DND-41 (cell line): Measurements from ENCODE around the gene FNDC3B.
A peak's percentile ranks its signal among the peaks of the same experiment; 100 is the strongest.

Source experiments
- EZH2 ChIP-seq: IDR thresholded peaks from 3 replicates; pipeline ENCODE4 v1.6.1; 2012; ENCODE audit warnings: borderline replicate concordance, low read depth, mild to moderate bottlenecking, moderate library complexity, low read length, inconsistent platforms; ENCODE audit not compliant: severe bottlenecking
- TF ChIP-seq, protein P1 (sequence below): IDR thresholded peaks from 2 replicates; pipeline ENCODE4 v1.5.1; 2012; ENCODE audit warnings: borderline replicate concordance, low read length, moderate library complexity, mild to moderate bottlenecking; ENCODE audit not compliant: poor library complexity, severe bottlenecking; ENCODE audit errors: extremely low read depth

GRCh38 chr3:172034786-172035685 lies 4.3 kb upstream of the FNDC3B start:
- TF ChIP-seq, protein P1, sequence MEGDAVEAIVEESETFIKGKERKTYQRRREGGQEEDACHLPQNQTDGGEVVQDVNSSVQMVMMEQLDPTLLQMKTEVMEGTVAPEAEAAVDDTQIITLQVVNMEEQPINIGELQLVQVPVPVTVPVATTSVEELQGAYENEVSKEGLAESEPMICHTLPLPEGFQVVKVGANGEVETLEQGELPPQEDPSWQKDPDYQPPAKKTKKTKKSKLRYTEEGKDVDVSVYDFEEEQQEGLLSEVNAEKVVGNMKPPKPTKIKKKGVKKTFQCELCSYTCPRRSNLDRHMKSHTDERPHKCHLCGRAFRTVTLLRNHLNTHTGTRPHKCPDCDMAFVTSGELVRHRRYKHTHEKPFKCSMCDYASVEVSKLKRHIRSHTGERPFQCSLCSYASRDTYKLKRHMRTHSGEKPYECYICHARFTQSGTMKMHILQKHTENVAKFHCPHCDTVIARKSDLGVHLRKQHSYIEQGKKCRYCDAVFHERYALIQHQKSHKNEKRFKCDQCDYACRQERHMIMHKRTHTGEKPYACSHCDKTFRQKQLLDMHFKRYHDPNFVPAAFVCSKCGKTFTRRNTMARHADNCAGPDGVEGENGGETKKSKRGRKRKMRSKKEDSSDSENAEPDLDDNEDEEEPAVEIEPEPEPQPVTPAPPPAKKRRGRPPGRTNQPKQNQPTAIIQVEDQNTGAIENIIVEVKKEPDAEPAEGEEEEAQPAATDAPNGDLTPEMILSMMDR: peak; percentile 60
- no peak for TF ChIP-seq EZH2
